Renal cortex interstitium (tissue), 11 donors: ENCODE measurements around the gene INPPL1. TPM values are rescaled to one million over a fixed set of nuclear protein-coding genes. Genes with fewer than 3 reads are reported as not detected.

ENCODE experiments used
- DNase-seq, 11 donors: peaks; one replicate each; pipeline ENCODE4 v3.0.0-alpha.2; 2013; ENCODE audit warnings: low read depth in 9 of 11, low spot score in 4 of 11; ENCODE audit errors: extremely low read depth in 1 of 11
- polyA plus RNA-seq, 3 donors: library from polyadenylated mRNA; unstranded; fragments of 120-200 nt; gene quantifications; one replicate each; pipeline ENCODE4 v1.2.1, GENCODE V29; 2013; ENCODE audit not compliant: insufficient read length in 3 of 3

Gene INPPL1
- polyA plus RNA-seq, 3 donors, result 138 to 166 (median 157) TPM

DNA sequence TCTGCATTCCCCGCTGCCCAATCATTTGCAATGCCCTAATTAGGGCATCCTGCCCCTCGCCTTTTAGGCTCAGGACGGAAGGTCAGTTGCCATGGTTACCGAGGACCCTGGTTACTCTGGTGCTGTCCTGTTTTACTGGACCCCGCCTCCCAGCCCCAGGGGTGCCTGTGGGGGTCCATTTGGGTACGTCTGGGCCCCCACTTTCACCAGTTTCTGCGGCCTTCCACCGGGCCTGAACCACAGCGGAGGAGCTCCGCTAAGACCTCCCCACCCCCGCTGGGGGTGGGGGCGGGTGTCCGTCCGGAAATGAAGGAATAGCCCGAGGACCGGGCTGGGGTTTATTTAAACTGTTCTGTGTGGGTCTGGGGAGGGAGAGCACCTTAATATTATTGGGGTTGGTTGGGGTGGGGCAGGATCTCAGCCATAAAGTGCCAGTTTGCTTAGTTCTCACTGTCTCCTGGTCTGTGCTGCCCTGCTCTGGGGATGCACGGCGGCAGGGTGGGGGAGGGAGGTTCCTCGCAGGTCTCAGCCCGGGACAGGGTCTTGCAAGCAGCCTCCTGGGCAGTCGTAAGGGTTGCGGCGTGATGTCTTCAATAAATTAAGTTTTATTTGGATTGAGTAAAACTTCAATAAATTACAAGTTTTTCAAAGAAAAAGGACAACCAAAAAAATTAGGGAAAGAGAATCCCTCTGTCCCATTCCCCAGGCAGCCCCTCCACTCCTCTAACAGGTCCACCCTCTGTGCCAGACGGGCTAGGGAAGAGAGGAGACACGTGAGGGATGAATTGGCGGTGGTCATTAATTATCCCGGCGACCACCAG lies 14.1 kb downstream of the INPPL1 start:
- DNase-seq, result no peak

DNA sequence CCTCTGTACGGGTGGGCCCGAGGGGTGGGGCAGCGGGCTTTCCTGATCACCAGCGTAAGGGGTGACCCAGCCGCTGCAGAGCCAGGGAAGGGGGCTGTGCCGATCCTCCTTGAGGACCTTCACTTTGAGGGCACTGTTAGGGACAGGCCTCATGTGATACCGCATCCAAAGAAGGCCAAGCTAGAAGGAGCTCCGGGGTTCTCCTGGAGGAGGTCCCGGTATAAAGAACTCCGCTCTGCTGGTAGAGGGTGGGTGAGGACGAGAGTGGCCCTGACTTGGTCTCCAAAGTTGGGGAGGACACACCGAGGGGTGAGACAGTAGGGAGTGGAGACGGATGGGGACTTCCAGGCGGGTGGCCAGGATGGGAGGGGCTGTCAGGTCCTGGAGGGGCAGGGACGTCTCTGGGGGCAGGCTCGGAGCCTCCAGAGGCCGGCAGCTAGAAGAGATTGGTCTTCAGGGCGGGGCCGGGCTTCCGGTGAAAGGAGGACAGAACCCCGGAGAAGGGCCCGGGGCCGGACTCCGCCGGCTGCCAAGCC lies 14.8 kb downstream of the INPPL1 start:
- no peak for DNase-seq

DNA sequence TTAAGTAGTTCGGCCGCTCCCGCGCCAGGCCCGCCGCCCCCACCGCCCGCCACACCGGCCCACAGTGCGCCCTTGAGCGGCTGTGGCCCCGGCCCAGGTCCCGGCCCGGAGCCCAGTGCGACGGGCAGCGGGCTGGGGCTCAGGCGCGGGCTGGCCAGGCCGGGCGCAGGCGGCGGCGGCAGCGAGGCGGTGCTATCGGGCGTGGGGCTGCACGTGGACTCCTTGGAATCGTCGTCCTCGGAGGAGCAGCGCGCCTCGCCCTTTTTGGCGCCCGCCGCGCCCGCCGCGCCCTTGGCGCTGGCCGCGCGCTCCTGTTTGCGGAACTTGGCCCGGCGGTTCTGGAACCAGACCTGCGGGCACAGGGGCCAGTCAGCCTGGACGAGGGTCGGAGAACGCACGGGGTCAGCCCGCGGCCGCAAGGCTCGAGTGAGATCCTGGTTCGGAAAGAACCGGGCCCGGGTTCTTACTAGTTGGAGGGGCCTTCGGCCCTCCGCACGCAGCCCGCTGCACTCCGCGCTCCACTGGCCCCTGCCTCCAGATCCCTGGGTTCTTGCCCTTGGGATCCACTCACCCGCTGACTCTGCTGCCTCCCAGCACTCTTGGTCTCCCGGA lies 15.4 kb downstream of the INPPL1 start:
- no peak for DNase-seq

DNA sequence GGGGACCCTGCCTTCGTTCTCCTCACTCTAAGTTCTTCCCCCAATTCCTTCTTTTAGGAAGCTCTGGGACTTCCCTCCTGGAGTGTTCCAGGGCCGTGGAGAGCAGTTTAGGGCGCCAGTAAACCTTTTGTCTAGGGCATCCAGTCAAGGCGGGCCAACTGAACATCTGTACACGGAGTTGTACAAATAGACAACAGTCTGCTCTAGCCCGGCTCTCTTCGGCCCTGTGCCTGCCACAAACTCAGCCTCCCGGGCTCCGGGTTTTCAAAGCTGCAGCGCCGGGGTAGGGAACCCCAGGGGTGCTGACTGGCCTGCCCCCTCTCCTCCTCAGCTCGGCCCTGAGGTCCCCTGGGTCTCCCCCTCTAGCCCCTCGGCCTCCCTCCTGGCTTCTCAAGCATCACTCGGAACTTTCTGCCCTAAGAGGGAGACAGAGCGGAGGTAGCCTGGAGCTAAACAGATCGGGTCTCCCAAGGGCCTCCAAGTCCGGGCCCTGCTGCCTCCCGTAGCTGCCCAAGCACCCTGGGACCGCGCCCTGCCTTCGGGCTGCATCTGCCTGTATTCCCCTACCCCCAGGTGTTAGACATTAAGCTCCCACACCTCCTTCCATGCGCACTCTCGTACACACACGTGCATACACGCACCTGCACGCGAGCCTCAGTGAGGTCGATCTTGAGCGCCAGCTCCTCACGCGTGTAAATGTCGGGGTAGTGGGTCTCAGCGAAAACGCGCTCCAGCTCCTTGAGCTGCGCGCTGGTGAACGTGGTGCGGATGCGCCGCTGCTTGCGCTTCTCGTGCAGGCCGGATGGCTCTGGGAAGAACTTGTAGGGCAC lies 16.1 kb downstream of the INPPL1 start:
- no peak for DNase-seq

DNA sequence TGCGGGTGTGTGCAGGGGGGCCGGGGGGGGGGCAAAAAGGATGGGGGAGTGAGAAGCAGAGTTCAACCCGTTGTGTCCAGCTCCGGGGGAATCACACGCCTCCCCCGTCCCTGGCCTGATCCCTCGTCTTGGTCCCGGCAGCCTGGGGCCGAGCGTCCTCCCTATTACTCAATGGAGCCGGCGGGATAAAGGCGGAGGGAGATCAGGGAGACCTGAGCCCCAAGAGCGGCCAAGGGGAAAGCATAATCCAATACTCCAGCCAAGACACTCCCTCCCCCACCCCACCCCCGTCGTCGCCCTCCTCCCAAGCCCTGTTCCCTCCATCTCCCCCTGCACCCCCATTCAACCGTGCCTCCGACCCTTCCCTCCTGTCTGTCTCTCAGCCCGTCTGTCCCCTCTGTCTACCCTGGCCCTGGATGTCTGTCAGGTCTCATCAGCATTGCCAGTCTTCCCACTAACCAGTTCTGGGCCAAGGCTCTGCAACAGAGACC lies 16.8 kb downstream of the INPPL1 start:
- no peak for DNase-seq

DNA sequence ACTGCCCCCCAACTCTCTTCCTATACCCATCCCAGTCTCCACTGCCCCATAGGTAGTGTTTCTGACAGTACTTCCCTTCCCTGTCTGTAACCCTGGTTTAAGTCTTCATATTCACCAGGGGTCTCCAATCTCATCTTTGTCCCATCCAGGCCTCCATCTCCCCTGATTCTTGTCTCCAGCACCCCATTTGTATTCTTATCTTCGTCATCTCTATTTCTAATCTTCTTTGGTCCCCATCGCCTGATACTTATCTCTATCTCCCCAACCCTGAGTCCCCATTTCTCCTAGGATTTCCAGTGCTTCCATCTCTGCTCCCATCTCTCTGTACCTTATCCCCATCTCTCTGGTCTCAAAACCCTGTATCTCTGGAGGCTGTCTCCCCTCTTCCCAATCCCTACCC lies 17.6 kb downstream of the INPPL1 start:
- DNase-seq, result no peak

DNA sequence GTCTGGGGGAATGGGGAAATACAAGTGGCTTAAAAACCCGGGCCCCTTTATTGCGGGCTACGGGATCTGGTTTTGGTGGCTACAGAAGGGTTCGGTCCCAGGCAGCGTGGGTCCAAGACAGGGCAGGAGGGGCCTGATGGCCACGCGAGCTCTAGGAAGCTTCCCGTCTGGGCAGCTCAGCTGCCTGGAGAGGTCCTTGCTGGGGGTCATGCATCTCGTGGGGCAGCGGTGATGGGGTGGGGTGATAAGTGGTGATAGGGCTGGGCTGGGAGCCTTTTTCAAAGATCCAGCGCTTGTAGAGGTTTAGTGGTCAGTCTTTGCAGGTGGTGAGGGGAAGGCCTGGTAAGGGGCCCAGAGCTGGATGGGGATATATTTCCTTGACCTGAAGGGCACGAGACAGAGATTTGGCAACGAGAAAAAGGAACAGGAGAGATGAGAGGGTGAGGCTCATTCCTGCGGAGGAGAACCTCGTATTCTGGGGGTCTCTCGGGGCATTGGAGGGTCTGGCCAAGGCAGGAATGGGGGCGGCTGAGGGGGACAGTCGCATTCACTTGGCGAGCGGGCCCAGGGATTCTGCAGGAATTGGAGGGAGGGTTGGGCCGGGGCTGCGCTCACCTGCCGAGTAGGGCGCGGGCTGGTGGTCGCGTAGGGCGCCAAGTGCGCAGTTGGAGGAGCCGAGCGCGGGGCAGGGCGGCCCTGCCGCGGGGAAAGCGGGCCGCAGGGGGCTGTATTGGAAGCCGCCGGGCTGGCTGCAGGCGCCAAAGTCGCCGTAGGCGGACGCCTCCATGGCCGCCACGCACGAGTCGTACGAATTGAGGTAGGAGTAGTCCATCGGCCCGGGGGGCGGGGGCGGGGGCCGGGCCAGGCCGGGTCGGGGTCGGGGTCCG lies 18.8 kb downstream of the INPPL1 start:
- no peak for DNase-seq

DNA sequence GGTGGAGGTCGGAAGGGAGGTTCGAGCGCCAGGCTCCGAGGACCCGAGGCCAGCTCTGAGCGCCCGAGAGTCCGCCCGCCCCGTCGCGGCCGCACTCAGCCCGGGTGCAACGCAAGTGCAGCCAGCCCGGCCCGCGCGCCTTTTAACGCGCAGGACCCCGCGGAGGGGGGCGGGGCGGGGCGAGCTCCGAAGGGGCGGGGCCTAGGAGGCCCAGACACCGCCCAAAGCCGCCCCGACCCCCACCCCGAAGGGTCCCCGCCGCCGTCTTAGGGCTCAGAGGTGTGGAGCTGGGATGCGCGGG lies 19.4 kb downstream of the INPPL1 start, which contains the start of gene PHOX2A:
TSS of gene PHOX2A (minus strand) at position 117 of the 301 bp plus-strand sequence. CDS start 172 bp downstream, outside the sequence.
- no peak for DNase-seq

DNA sequence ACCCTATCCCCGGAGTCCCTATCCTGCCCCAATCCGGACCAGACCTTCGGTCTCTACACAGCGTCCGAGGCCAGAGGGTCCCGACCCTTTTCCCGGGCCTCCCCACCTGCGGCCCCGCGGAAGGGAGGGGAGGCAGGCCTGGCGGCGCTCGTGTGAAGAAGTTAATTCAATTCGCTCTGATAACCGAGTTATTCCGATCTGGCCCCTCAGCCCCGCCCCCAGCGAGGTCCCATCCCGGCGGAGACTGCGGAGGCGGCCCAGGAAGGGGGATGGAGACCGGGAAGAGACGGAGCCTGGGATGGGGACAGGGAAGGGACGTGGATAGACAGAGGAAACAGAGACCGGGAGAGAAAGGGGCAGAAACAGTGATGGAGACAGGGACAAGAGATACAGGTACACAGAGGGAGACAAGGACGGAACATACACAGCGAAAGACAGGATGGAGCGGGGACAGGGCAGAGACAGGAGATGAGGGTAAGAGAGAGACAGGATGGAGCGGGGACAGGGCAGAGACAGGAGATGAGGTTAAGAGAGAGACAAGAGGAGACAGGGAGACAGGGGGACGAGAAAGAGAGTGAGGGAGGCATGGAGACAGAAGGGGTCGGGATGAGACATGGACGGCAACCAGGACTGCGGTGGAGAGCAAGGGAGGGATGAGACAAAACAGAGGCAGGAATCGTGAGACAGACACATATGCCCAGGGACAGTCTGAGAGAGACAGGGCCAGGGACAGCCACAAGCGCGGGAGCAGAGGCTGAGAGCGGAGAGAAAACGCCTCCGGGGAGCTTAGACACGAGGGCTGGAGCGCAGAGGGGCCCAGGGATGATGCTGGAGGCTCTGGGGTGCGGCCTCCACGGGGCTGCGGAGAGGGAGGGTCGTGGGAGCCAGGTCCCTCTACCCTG lies 20.0 kb downstream of the INPPL1 start:
- DNase-seq, result no peak

DNA sequence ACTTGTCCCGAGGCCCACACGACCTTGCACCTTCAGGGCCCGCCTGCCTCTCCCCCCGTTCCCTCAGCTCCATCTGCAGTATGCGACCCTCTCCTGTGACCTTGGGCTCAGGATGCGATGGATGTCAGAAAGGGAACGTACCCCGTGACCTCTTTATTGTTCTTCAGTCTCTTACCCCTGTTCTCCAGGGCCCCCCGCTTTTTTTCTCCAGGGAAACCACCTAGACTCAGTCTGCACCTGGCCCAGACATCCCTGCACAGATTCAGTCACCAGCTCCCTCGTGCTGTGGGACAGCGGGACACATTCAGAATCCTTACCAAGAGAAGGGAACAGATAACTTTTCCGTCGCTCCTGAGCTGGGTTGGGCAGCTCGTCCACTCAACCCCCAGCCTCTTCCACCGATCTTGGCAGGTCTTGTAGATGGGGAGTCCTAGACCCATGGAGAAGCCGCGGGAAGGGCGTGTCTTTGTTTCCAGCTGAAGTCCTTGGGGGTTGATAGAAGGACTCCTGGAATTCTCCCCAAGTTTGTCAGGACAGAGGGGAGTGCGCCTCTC lies 20.8 kb downstream of the INPPL1 start:
- DNase-seq, result no peak

DNA sequence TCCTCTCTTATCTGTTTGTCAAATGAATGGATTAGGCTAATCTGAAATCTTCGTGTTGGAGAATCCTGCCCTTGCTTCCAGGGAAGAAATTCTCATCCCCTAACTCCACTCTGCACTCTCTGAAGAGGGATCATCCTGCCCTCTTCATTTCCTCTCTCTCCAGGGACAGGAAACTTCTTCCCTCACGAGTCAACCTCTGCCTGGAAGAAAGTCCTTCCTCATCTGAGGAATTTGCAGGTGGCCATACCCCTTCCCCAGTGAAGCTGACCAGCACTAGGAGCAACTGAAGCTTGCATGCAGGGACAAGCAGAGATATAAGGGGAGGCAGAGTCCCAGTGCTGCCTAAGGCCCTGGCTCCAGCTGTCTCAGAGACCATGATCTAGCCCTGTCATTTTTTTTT lies 23.0 kb downstream of the INPPL1 start:
- no peak for DNase-seq

DNA sequence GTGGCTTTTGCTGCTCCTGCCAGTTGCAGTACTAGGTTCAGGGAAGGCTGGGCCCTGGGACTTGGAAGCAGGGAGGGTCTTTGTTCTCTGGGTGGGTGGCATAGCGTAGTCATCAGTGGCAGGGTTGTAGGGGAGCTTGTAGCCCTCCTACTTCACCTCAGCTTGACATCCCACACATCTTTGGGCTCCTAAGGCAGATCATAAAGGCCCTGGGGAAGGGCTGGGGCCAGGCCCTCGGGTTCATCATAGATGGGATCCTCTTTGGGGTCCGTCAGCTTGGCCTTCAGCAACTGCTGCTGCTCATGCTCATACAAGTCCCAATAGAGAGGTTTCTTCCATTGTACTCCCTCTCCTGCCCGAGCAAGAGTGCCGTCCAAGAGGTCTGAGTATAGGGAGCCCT lies 25.4 kb downstream of the INPPL1 start:
- no peak for DNase-seq

DNA sequence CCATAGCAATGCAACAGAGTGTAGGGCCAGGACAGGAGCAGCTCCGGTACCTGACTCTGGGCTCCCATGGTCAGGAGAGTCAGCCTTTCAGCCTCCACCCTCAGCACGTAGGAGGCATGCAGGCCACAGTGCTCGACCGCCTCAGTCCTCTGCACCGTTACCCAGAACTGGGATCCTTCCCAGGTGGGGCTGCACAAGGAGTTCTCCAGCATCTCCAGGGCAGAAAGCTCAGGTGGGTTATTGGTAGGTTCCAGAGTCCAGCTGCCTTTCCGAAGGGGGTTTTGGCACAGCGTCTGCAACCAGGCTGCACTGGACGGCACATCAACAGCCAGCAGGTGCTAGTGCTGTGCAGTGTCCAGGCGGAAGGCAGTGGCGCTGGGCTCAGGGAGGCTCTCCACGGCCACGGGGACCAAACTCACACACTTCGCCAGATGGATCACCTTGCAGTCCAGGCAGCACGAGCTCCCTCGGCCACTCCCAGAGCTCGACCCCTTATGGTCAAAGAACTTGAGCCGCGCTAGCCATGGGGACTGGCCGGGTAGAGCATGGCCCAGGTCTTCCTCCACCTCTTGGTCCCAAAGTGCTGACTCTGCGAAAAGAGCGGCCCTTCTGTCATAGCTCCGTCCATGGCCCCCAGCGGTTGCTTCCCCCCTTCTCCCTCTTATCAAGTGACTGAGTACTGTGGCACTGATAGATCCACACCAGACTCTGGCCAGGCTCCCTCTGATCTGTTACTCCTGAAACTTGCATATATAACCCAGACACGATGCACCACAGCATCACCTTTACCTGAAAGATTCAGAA lies 26.3 kb downstream of the INPPL1 start:
- DNase-seq, result no peak

DNA sequence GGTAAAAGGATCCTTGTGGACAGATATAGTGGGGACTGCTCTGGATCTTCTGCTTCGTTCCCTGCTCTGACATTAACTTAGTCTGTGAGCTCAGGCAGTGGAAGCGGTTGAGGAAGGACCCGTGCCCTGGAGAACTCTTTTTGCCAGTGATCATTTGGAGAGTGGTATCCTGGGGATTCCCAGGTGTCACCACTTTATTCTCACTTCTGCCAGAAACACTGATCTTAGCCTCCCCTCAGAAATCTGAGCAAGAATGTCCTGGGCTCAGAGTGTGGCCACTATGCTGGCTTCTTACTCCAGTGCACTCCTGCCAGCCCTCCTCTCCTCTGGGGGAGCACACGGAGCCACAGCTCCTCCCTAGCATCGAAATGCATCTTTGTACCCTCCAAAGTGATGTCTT lies 27.0 kb downstream of the INPPL1 start:
- DNase-seq, result no peak

DNA sequence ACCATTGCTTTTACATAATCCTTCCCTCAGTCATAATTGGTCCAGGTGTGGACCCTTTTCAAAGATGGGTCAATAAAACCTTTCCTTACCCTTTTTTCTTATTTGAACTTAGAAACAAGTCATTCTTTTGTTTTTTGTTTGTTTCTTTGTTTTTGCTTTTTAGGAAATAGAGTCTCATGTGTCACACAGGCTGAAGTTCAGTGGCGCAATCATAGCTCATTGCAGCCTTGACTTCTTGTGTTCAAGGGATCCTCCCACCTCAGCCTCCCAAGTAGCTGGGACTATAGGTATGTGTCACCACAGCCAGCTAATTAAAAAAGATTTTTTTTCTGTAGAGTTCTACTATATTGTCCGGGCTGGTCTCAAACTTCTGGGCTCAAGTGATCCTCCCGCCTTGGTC lies 28.8 kb downstream of the INPPL1 start:
- no peak for DNase-seq

DNA sequence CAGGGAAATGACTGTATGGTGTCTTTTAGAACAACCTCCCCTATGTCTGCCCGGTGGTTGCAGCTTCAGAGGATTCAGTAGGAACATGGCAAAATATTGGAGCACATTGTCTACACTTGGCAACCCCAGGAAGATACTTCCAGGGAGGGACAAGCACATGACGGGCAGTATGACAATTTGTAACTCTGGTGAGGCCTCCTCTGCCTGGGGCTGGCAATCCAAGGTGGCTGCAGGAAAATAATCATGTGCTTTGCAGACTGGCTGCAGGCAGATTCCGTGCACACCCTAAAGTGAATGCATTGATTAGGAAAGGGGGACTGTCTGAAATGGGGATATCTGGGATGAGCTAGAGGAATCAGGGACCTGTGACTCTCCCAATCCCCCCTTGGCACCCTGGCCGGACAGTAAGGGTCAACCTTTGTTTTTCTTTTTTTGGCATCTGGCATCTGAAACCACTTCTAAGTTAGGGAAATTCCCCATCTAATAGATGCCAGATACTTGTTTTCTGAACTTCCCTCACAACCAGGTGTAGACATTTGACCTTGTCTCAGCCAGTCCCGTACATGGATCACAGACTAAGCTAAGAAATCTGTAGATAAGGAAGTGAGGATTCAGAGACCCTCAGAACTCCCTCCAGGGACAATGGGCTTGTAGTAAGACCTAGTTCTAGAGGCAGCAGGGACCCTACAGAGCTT lies 29.9 kb downstream of the INPPL1 start:
- DNase-seq, result no peak
